22Rv1 (cell line): ENCODE data around the gene KCTD11.

Experiments used
- CTCF ChIP-seq: fragments of 450-650 bp; IDR thresholded peaks from 2 replicates; pipeline ENCODE4 v1.5.1; 2017; ENCODE audit warnings: mild to moderate bottlenecking
- ZFX ChIP-seq: fragments of 450-650 bp; IDR thresholded peaks from 2 replicates; pipeline ENCODE4 v1.6.1; 2017; ENCODE audit warnings: antibody characterized with exemption, borderline replicate concordance

GRCh38 chr17:7327501-7327900 is 24.5 kb upstream of the KCTD11 start:
- no peak for TF ChIP-seq CTCF
- no peak for TF ChIP-seq ZFX
